ENCODE data around the gene TPRG1L.
"Not testable (repeated sequence)": the region's sequence is repeated elsewhere in the genome, so short reads cannot be mapped to it uniquely, and the experiment has no call there.

Gene TPRG1L

DNA sequence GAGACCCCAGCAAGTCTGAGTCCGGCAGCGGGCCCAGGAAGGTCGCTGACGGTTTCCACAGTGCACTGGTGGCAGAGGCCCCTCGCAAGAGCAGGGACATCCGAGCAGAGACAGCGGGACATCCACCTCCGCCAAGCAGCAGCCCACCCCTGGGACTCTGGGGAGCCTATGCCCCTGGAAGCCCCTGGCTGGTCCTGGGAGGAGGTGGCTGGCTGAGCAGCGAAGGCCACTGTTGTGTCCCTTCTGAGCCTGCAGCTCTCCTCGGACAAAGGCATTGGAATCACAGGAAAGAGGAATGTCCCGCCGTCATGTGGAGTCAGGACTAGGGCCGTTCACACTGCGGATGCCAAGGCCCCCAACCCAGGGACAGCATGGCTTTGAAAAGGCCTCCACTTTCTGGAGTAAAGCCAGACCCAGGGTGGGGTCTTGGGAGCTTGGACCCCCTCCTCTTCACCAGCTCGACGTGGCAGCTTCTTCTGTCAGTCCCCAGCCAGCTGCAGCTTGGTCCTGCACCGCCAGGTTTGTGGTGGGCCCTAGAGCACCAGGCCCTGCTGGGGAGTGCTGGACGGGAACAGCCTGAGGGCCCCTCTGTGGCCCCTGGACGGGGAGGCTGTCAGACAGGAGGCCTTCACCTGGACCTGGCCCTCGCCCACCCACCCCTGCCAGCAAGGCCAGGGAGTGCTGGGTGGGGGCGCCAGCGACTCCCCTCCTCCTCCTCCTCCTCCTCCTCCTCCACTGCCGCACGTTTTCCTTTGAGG, 14.9 kb upstream of the TPRG1L start:
- DNase-seq (ENCODE audit: low read depth) = no peak

DNA sequence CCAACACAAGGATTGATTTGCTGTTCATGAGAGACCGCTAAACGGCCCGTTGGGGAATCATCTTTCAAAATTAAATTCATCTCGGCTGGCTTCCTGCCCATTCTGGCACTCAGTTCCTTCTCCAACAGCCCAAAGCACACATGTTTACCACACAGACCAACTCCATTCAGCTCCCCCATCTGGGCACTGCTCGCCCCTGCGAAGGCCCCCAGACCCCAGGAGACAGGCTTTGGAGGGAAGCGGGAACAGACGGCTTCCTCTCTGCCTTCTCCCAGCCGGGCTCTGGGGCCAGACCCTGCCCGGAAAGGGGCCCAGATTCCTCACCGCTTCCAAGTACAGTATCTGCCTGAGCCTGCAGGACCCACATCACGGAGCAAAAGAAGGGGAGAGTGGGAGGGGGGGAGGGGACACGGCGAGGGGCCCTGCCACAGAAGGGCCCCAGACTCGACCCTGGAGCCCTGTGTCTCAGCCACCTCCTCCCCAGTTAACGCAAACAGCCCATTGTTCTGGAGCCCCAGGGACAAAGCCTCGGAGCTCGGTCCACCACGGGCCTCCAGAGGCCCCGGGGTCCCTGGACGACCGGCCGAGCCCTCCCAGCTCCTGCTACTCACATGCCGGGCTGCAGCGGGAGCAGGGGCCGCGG, 14.2 kb upstream of the TPRG1L start:
- DNase-seq (ENCODE audit: low read depth) = no peak

DNA sequence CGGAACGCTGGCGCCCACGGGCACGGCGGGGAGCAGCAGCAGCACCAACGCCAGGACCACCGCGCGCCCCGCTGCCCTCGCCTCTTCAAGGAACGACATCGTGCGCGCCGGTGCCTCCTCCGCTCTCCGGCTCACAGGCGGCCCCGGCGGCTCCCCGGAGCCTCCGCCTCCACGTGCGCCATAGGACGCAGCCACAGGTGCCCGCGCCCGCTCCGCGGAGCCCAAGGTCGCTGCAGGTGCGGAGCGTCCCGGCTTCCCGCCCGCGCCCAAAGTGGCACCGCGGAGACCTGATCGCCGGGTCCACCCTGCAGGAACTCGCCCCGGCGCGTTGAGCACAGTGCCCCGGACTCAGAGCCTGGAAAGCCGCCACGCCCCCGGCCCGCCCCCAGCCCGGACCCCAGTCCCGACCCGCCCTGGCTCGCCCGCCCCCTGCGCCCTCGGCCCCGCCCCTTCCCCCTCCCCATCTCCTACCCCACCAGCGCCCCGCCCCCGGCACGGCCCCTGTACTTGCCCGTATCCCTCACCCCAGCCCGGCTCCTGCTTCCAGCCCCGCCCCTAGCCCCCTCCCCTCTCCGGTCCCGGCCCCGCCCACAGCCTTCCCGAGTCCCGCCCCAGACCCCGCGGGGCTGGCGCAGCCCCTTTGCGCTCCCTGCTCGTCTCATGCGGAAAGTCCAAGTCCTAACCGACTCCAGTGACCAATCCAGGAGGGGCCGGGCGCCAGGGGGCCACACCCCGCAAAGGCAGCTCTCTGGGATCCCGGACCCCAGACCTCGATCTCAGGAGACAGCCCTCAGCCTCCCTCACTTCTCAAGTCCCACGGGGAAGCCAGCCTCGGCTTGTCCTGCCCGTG, 13.4 kb upstream of the TPRG1L start, which contains the start of gene MEGF6:
Gene MEGF6, minus strand, starts transcription at position 339 of the 850 bp plus-strand sequence. Its CDS starts 240 bp downstream, at position 99.
- no peak for DNase-seq (ENCODE audit: low read depth)

DNA sequence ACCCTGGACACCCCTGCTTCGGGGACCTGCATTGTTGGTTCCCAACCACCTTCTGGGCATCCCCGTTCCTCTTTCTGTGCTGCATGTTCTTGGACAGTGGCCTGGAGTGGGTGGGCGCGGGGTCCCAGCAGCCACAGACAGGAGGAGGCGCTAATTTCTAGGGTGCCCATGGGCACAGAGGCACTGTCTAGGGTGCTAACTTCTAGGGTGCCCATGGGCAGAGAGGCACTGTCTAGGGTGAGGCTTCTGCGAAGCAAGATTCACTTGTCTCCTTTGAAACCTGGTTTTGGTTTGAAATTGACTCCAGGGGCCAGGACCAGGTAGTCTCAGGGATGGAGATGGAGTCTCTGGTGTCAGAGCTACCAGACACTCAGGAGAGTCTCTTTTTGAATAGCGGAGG, 12.7 kb upstream of the TPRG1L start:
- no peak for DNase-seq (ENCODE audit: low read depth)

DNA sequence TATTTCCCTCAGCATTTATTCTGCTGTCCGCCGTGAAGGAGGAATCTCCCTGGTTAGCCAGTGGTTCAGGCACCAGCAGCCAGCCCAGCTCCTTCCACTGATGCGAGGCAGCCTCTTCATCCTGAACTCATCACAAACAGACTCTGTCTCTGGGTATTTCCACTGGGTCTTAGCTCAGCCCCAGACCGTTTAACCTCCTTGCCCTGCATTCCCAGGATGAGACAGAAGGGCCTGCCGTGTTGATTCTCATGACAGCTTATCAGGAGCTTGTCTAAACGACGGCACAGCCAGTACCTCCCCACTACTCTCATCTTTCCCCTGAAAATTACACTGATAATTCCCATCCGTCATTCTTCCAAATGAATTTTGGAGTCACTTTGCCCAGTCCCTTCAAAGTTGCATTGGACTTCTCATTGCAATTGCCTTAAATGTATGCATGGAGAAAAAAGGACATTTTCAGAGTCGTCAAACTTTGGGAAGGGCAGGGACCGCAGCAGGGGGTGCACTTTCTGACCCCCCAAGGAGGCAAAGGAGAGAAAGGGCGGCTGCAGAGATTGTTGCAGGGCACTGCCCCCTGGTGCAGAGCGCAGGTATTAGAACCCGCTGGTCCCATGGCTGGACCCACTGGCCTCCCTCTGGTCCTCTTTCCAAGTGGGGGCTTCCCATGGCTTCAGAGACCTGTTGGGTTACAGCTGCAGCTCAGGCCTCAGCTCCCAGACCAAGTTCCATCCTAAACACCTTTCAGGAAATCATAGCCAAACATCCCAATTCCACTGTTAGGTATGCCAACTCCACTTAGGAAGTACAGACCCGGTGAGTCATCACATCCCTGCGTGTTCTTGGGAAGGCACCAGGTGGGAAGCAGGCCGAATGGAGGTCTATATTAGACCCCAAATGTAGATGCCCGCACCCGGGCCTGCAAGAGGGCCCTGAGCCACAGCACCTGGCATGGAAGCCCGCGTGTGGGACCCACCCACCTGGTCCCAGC, 9.8 kb upstream of the TPRG1L start:
- DNase-seq (ENCODE audit: low read depth) = no peak

DNA sequence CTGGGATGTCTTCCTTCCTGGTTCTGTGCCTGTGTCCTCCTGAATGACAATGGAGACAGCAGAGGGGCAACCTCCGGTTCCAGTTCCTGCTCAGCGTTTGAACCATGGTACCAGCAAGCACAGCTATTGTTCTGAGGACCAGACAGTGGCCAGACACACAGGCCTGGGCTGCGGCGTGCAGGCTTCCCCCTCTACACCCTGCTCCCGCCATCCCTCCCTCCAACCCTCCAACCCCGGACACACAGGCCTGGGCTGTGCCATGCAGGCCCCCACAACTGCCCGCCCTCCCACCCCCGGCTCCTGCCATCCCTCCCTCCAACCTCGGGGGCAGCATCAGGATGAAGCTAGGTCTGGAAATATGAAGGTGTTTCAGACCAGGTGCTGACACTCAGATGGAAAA, 8.0 kb upstream of the TPRG1L start:
- DNase-seq (ENCODE audit: low read depth) = no peak

DNA sequence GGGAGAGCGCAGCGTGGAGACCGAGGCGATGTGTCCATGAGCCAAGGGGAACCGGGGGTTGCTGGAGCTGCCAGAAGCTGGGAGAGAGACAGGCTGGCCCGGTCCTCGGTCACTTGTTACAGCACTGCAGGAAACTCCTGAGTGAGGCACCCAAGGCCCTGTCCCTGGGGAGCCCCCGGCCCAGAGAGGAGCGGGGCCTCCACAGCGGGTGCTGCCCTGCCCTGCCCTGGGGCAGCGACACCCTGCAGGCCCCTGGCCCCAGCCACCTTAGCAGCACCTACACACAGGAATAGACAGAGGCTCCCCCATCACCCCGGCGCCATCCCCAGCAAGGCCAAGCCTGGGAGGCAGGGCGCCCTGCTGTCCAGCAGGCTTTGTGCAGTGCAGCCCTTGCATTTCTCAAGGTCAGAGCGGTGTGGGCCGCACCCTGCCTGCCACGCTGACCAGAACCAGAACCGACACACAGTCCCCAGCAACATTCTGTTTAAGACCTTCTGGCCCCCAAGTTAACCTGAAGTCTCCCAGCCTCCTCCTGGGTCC, 6.9 kb upstream of the TPRG1L start:
- no peak for DNase-seq (ENCODE audit: low read depth)

DNA sequence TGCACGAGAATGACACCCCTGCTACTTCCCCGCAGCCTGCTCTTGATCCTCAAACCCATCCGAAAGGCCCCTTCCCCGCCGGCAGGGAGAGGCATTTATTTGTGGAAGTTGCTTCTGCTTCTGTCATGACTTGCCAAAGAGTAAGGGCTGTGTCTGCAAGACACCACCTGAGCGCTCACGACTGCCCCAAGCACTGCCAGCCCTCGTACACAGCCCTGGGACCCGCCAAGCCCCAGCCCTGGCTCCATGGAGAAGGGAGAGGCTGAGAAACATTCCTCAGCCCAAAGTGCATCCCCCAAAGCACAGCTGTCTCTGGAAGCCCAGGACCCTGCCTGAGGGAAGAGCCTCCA, 6.3 kb upstream of the TPRG1L start:
- DNase-seq (ENCODE audit: low read depth) = no peak

DNA sequence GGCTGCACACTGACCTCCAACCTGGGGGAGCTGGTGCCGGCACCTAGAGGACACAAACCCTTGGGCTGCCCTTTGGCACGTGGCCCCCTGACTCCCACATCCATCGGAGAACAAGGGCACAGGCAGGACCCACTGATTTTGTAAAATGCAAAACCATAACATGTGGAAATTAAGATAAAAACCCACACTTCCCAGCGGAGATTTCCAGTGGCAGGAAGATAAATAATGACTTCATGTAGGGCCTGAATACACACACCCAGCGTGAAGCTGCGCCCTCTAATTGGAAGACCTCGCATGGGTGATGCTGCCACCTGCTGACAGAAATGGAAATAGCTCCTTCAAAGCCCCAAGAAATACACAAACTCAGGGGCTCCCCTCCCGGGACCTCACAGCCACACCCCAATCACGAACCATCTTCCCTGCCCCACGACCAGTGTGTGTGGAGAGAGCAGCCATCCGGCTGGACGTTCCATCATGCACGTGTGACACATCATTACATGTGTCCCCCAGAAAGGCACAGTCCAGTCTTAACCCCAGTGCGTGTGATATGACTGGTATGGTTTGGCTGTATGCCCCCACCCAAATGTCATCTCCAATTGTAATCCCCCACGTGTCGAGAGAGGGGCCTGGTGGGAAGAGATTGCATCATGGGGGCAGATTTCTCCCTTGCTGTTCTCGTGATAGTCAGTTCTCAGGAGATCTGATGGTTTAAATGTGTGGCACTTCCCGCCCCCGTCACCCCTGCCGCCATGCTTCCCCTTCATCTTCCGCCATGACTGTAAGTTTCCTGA, 5.7 kb upstream of the TPRG1L start:
- peak; percentile 55 for DNase-seq (ENCODE audit: low read depth)

DNA sequence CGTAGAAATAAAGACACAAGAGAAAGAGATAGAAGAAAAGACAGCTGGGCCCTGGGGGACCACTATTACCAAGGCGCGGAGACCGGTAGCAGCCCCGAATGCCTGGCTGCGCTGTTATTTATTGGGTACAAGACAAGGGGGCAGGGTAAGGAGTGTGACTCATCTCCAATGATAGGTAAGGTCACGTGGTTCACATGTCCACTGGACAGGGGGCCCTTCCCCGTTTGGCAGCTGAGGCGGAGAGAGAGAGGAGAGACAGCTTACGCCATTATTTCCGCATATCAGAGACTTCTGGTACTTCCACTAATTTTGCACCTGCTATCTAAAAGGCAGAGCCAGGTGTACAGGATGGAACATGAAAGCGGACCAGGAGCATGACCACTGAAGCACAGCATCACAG, 4.1 kb upstream of the TPRG1L start:
- no peak for DNase-seq (ENCODE audit: low read depth)

DNA sequence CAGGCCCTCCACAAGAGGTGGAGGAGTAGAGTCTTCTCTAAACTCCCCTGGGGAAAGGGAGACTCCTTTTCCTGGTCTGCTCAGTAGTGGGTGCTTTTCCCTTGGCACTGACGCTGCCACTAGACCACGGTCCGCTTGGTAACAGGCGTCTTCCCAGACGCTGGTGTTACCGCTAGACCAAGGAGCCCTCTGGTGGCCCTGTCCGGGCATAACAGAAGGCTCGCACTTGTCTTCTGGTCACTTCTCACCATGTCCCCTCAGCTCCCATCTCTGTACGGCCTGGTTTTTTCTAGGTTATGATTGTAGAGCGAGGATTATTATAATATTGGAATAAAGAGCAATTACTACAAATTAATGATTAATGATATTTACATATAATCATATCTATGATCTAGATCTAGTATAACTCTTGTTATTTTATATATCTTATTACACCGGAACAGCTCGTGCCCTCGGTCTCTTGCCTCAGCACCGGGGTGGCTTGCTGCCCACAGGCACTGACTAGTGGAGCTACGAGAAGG, 3.6 kb upstream of the TPRG1L start:
- DNase-seq (ENCODE audit: low read depth) = not testable (repeated sequence)

DNA sequence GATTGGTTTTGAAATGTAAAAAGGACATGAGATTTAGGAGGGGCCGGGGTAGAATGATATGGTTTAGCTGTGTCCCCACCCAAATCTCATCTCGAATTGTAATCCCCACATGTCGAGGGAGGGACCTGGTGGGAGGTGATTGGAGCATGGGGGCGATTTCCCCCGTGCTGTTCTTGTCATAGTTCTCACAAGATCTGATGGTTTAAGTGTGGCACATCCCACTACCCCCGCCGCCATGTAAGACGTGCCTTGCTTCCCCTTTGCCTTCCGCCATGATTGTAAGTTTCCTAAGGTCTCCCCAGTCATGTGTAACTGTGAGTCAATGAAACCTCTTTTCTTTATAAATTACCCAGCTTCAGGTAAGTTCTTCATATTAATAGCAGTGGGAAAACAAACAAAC, 2.7 kb upstream of the TPRG1L start:
- not testable (repeated sequence) for DNase-seq (ENCODE audit: low read depth)

DNA sequence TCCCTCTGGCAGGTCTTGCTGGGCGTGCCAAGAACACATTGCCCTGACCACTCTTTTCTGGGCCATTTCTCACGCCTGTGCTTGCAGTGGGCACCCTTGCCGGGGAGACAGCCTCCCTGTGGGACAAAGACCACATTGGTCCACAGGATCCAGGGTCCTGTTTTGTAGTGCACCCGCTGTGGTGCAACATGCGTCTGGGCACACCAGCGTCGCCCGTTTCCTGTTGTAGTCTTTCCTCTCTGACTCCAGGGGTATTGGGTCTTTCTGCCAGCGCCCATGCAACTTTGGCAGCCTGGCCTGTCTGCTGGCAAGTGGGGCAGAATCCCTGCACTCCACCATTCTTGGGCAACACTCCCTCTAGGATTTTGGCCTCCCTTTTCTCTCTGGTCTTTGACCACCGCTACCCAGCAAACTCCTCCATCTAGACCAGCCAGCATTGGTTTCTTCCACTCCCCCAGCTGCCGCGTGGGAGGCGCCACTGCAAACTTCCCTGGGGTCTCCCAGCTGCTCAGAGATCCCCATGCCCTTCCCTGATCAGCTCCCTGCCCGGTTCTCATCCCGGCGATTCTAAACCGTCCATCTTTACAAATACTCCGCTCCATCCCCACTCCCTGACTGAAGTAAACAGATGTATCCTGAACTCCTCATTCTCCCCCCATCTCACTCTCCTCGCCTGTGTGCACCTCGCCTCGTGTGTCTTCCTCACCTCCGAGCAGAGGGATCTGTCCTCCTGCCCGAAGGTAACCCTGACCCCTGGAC, 1.2 kb upstream of the TPRG1L start:
- DNase-seq (ENCODE audit: low read depth) = no peak

DNA sequence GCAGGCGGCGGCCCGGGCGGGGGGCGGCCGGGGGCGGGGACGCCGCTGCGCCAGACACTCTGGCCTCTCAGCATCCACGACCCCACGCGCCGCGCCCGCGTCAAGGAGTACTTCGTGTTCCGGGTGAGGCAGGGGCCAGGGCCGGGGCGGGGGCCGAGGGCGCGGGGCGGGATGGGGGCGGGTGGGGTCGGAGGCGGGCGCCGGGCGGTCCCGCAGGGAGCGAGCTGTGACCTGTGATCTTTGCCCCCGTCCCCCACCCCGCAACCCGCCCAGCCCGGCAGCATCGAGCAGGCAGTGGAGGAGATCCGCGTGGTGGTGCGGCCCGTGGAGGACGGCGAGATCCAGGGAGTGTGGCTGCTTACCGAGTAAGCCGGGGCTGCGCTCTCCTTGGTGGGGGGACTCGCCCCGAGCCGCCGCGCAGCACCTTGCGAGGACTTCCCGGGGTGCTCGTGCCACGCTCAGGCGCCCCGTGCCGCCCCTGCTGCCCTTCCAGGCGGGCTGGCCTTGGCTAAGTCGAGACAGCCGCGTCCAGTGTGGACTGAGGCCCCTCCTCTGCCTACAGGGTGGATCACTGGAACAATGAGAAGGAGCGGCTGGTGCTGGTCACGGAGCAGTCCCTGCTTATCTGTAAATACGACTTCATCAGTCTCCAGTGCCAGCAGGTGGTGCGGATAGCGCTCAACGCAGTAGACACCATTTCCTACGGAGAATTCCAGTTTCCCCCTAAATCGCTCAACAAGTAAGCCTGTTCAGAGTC, 514 bp downstream of the TPRG1L start:
- DNase-seq (ENCODE audit: low read depth) = no peak

DNA sequence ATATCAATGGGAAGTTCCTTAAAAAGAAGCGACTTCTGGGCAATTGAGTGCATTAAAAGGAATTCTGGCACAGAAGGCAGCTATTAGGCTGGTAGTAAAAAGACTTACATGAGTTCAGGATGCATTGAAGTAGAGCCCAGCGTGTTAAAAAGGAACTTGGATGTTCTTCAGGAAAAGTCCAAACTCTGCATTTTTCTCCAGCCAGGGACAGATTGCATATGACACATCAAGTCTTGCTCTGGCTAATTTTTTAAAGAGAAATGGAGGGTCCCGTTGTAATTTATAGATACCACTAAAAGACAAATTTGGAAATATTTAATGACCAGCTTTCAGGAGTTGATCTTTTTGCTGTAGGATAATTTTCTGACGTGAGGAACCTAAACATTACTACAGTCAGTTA, 1.2 kb downstream of the TPRG1L start:
- no peak for DNase-seq (ENCODE audit: low read depth)

DNA sequence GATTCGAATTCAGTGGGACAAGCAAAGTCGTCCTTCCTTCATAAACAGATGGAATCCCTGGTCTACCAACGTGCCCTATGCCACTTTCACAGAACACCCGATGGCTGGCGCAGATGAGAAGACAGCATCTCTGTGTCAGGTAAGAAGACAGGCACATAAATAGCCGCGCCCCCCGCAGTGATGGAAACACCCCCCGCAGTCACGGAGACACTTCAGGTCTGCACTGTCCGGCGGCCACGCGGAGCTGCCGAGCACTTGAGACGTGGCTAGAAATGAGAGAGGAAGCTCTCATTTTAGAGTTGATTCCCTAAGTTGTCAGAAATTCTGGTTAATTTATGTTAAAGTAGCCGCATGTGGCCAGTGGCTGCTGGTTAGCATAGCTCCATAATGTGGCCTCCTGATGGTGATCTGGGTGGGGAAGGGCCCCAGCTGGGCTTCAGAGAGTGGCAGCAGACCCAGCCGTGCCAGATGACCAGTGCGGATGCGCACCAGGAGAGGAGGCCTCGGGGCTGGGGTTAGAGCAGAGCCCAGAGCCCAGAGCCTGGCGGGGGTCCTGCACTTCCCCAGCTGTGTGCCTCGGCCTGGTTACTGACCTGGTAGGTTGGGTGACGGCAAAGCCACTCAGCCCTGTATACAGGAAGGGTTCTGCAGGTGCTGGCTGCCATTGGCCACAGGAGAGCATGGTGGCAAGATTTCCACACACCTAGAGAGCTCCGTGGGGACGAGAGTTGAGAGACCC, 2.9 kb downstream of the TPRG1L start:
- no peak for DNase-seq (ENCODE audit: low read depth)

DNA sequence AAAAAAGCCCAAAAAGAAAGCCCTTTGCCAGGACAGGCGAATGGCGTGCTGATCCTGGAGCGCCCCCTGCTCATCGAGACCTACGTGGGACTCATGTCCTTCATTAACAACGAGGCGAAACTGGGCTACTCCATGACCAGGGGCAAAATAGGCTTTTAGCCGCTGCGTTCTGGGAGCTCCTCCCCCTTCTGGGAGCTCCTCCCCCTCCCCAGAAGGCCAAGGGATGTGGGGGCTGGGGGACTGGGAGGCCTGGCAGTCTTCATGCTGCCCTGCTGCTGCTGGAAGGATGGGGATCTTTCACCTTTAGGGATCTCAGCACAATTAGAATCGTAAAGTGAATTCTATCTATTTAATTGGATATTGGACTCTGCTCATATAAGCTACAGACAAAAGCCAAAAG, 3.6 kb downstream of the TPRG1L start:
- no peak for DNase-seq (ENCODE audit: low read depth)

DNA sequence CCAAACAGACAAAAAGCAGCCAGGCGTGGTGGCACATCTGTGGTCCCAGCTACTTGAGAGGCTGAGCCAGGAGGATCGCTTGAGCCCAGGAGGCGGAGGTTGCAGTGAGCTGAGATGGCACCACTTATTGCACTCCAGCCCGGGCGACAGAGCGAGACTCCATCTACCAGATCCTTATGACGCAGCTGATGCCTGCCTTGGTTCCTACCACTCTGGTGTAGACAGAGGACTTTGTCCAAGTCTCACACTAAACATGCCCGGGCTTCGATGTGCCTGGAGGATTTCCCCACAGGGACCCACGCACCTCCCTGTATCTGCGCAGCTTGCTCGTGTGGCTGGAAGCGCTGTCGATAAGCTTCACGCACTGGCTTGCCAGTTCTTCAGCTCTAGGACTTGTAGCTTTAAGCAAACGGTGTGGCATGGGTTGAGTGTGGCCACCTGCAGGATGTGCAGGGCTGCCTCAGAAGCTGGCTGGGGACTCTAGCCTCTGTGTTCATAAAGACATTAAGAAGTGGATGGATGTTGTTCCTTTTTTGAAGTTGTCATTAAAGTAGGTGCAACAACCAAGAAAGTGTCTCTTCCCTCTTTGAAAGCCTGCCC, 4.8 kb downstream of the TPRG1L start:
- no peak for DNase-seq (ENCODE audit: low read depth)

Data from stromal cell of bone marrow (primary cell).